Large intestine (tissue), 3 donors: ENCODE results near the gene ADAM21. TPM values are rescaled to one million over a fixed set of nuclear protein-coding genes. Genes with fewer than 3 reads are reported as not detected.
"Not testable (repeated sequence)": the region's sequence is repeated elsewhere in the genome, so short reads cannot be mapped to it uniquely, and the experiment has no call there.

Source experiments
- DNase-seq, 2 donors: peaks; one replicate each; pipeline versions ENCODE4 v3.0.0 to v3.0.0-alpha.2; 2013
- H3K27ac ChIP-seq: one replicate; pipeline ENCODE4 v1.5.1; 2013; ENCODE audit warnings: low read length
- H3K27me3 ChIP-seq: 2 replicates; pipeline ENCODE4 v1.6.1; 2013; ENCODE audit warnings: low read length; ENCODE audit not compliant: control insufficient read depth, insufficient read depth
- H3K36me3 ChIP-seq: 2 replicates; pipeline ENCODE4 v1.6.1; 2013; ENCODE audit warnings: low read length; ENCODE audit not compliant: control insufficient read depth, insufficient read depth
- H3K4me1 ChIP-seq: one replicate; pipeline ENCODE4 v1.6.1; 2013; ENCODE audit warnings: low read length; ENCODE audit not compliant: control insufficient read depth, insufficient read depth
- H3K4me3 ChIP-seq: one replicate; pipeline ENCODE4 v1.5.1; 2013; ENCODE audit warnings: low read length
- H3K9me3 ChIP-seq: one replicate; pipeline ENCODE4 v1.6.1; 2013; ENCODE audit warnings: mild to moderate bottlenecking, low read depth, low read length, moderate library complexity; ENCODE audit not compliant: control insufficient read depth
- WGBS: methylation state at CpG from one replicate; pipeline ENCODE4 v1.1.5; 2013; ENCODE audit warnings: low lambda C conversion rate; ENCODE audit not compliant: insufficient coverage; 5-methylcytosine and 5-hydroxymethylcytosine counted together
- polyA plus RNA-seq: library from polyadenylated mRNA; unstranded; fragments of 120-200 nt; gene quantifications from one replicate; pipeline ENCODE4 v1.2.1, GENCODE V29; 2013

ADAM21 gene
- polyA plus RNA-seq, 1 donor, result 0.09 TPM

GRCh38 chr14:70426555-70426954, 25.4 kb upstream of the ADAM21 start:
- WGBS, result no CpG with 5 or more reads among the region's 4 CpGs
- not testable (repeated sequence) for H3K9me3 ChIP-seq, DNase-seq, H3K4me1 ChIP-seq, H3K27ac ChIP-seq, H3K27me3 ChIP-seq, H3K36me3 ChIP-seq, H3K4me3 ChIP-seq

- Histone ChIP-seq H3K4me3 (no peak overlapping the region), H3K4me1 (no peaks in the 10 kb centered on the region), H3K27ac (no peak overlapping the region), H3K36me3 (no peaks in the 10 kb centered on the region), H3K27me3 (no peaks in the 10 kb centered on the region), H3K9me3 (peaks cover 2% of the 10 kb centered on the region)
- no peak for DNase-seq
- WGBS, result 100% methylated on average over 1 of the region's 4 CpGs
These were observed 15.1 kb upstream of the ADAM21 start for GRCh38 chr14:70436867-70437266.

GRCh38 chr14:70441641-70442040, 10.3 kb upstream of the ADAM21 start:
- Histone ChIP-seq H3K9me3 (peaks cover 10% of the 10 kb centered on the region), H3K27me3 (no peaks in the 10 kb centered on the region), H3K4me1 (no peaks in the 10 kb centered on the region), H3K27ac (no peak overlapping the region), H3K36me3 (no peaks in the 10 kb centered on the region), H3K4me3 (no peak overlapping the region)
- no CpG with 5 or more reads among the region's 3 CpGs for WGBS
- no peak for DNase-seq

- no peaks in the 10 kb centered on the region for H3K27me3 ChIP-seq
- no peak overlapping the region for H3K4me3 ChIP-seq
- H3K27ac ChIP-seq, result no peak overlapping the region
- peaks cover 9% of the 10 kb centered on the region for H3K9me3 ChIP-seq
- no peaks in the 10 kb centered on the region for H3K4me1 ChIP-seq
- no CpG with 5 or more reads among the region's 4 CpGs for WGBS
- DNase-seq, result no peak
- H3K36me3 ChIP-seq, result no peaks in the 10 kb centered on the region
These were observed 9.2 kb upstream of the ADAM21 start for GRCh38 chr14:70442750-70443149.

GRCh38 chr14:70448633-70449340, 3.2 kb upstream of the ADAM21 start:
- WGBS, result no CpG with 5 or more reads among the region's 4 CpGs
- Histone ChIP-seq H3K4me3 (no peak overlapping the region), H3K4me1 (no peaks in the 10 kb centered on the region), H3K9me3 (no peaks in the 10 kb centered on the region), H3K27ac (no peak overlapping the region), H3K27me3 (no peaks in the 10 kb centered on the region), H3K36me3 (no peaks in the 10 kb centered on the region)
- peak in 1 of 2 donors; percentile 9 for DNase-seq

GRCh38 chr14:70454731-70455130, 2.8 kb downstream of the ADAM21 start:
- no peak for DNase-seq
- Histone ChIP-seq H3K4me3 (no peak overlapping the region), H3K9me3 (no peaks in the 10 kb centered on the region), H3K27me3 (no peaks in the 10 kb centered on the region), H3K27ac (no peak overlapping the region), H3K36me3 (no peaks in the 10 kb centered on the region), H3K4me1 (no peaks in the 10 kb centered on the region)
- 100% methylated on average over 1 of the region's 1 CpG for WGBS

- H3K27me3 ChIP-seq, result no peaks in the 10 kb centered on the region
- no peaks in the 10 kb centered on the region for H3K4me1 ChIP-seq
- no peak overlapping the region for H3K4me3 ChIP-seq
- no peak for DNase-seq
- WGBS, result 86% methylated on average over 1 of the region's 3 CpGs
- no peaks in the 10 kb centered on the region for H3K36me3 ChIP-seq
- H3K9me3 ChIP-seq, result no peaks in the 10 kb centered on the region
- no peak overlapping the region for H3K27ac ChIP-seq
These were observed 16.8 kb downstream of the ADAM21 start for GRCh38 chr14:70468731-70469130.

GRCh38 chr14:70470863-70471563, 19.0 kb downstream of the ADAM21 start:
- not testable (repeated sequence) for H3K27ac ChIP-seq, H3K4me3 ChIP-seq, H3K27me3 ChIP-seq, DNase-seq, H3K9me3 ChIP-seq, H3K36me3 ChIP-seq, H3K4me1 ChIP-seq
- WGBS, result 86% methylated on average over 2 of the region's 8 CpGs

- no peak for DNase-seq
- H3K9me3 ChIP-seq, result peaks cover 9% of the 10 kb centered on the region
- no peaks in the 10 kb centered on the region for H3K36me3 ChIP-seq
- H3K27me3 ChIP-seq, result no peaks in the 10 kb centered on the region
- no peak overlapping the region for H3K4me3 ChIP-seq
- WGBS, result 96% methylated on average over 3 of the region's 4 CpGs
- H3K4me1 ChIP-seq, result no peaks in the 10 kb centered on the region
- no peak overlapping the region for H3K27ac ChIP-seq
These were observed 20.5 kb downstream of the ADAM21 start for GRCh38 chr14:70472253-70473159.

- Histone ChIP-seq H3K4me3 (no peak overlapping the region), H3K9me3 (peaks cover 9% of the 10 kb centered on the region), H3K27me3 (no peaks in the 10 kb centered on the region), H3K4me1 (no peaks in the 10 kb centered on the region), H3K27ac (no peak overlapping the region), H3K36me3 (no peaks in the 10 kb centered on the region)
- 80% methylated on average over 2 of the region's 2 CpGs for WGBS
- DNase-seq, result no peak
These were observed 21.9 kb downstream of the ADAM21 start for GRCh38 chr14:70473825-70474224.
